Neural cell (in vitro differentiated cells): Measurements from ENCODE around the gene STK31. TPM values are rescaled to one million over a fixed set of nuclear protein-coding genes. Genes with fewer than 3 reads are reported as not detected.

Source experiments
- H2AFZ ChIP-seq: fragments of 200-600, 300-800 bp; sonication (generic), shearing (Covaris generic); 2 replicates; pipeline ENCODE4 v1.6.0; 2014; ENCODE audit warnings: low read depth, mild to moderate bottlenecking, antibody characterized with exemption, low read length, moderate library complexity
- H3F3A ChIP-seq: fragments of 200-600 bp; shearing (Covaris generic); 2 replicates; pipeline ENCODE4 v1.6.1; 2016; ENCODE audit warnings: mild to moderate bottlenecking, moderate library complexity, mixed read lengths, antibody characterized with exemption, low read length; ENCODE audit not compliant: insufficient read depth, poor library complexity, severe bottlenecking
- H3K27ac ChIP-seq: fragments of 200-600, 300-800 bp; sonication (generic), shearing (Covaris generic); 2 replicates; pipeline ENCODE4 v1.5.1; 2014; ENCODE audit warnings: mild to moderate bottlenecking, low read length, moderate library complexity
- H3K27me3 ChIP-seq: fragments of 300-800, 200-600 bp; sonication (generic), shearing (Covaris generic); 2 replicates; pipeline ENCODE4 v1.6.0; 2014; ENCODE audit warnings: mild to moderate bottlenecking, low read depth, low read length, moderate library complexity; ENCODE audit not compliant: insufficient read depth
- H3K36me3 ChIP-seq: fragments of 300-800, 200-600 bp; sonication (generic), shearing (Covaris generic); 2 replicates; pipeline ENCODE4 v1.5.1; 2014; ENCODE audit warnings: mild to moderate bottlenecking, antibody characterized with exemption, low read length, moderate library complexity; ENCODE audit not compliant: insufficient read depth
- H3K4me2 ChIP-seq: fragments of 300-800, 200-600 bp; sonication (generic), shearing (Covaris generic); 2 replicates; pipeline ENCODE4 v1.6.0; 2014; ENCODE audit warnings: mild to moderate bottlenecking, low read length
- H3K4me3 ChIP-seq: fragments of 300-800, 200-600 bp; sonication (generic), shearing (Covaris generic); 2 replicates; pipeline ENCODE4 v1.5.1; 2014; ENCODE audit warnings: mild to moderate bottlenecking, low read length, moderate library complexity
- H3K79me2 ChIP-seq: fragments of 200-600 bp; shearing (Covaris generic); replicated peaks from 2 replicates; pipeline ENCODE4 v1.6.0; 2014; ENCODE audit warnings: mild to moderate bottlenecking, low read length, moderate library complexity; ENCODE audit not compliant: insufficient read depth
- H3K9ac ChIP-seq: fragments of 300-800, 200-600 bp; sonication (generic), shearing (Covaris generic); 2 replicates; pipeline ENCODE4 v1.6.1; 2016; ENCODE audit warnings: mild to moderate bottlenecking, low read length, mixed read lengths
- H3K9me2 ChIP-seq: fragments of 200-600 bp; shearing (Covaris generic); 2 replicates; pipeline ENCODE4 v1.6.1; 2016; ENCODE audit warnings: mild to moderate bottlenecking, low read length, mixed read lengths; ENCODE audit not compliant: insufficient read depth
- H3K9me3 ChIP-seq: fragments of 200-600, 300-800 bp; sonication (generic), shearing (Covaris generic); 2 replicates; pipeline ENCODE4 v1.6.1; 2016; ENCODE audit warnings: mild to moderate bottlenecking, mixed run types, low read length, moderate library complexity, mixed read lengths
- H4K20me1 ChIP-seq: fragments of 200-600 bp; shearing (Covaris generic); 2 replicates; pipeline ENCODE4 v1.6.1; 2016; ENCODE audit warnings: mild to moderate bottlenecking, mixed run types; ENCODE audit not compliant: insufficient read depth
- CTCF ChIP-seq: fragments of 450-650 bp; IDR thresholded peaks from 2 replicates; pipeline ENCODE4 v1.5.1; 2014; ENCODE audit warnings: antibody characterized with exemption, mild to moderate bottlenecking, moderate library complexity; ENCODE audit not compliant: poor library complexity, severe bottlenecking
- EP300 ChIP-seq: fragments of 450-650 bp; conservative IDR thresholded peaks from 2 replicates; pipeline ENCODE4 v1.6.1; 2014; ENCODE audit warnings: antibody characterized with exemption, mild to moderate bottlenecking, moderate library complexity; ENCODE audit not compliant: poor library complexity, severe bottlenecking
- EZH2 ChIP-seq: fragments of 200-600, 300-800 bp; shearing (Covaris generic), sonication (generic); IDR thresholded peaks from 2 replicates; pipeline ENCODE4 v1.6.1; 2014; ENCODE audit warnings: antibody characterized with exemption, low read length, borderline replicate concordance, mild to moderate bottlenecking; ENCODE audit not compliant: insufficient read depth, poor library complexity, severe bottlenecking
- MXI1 ChIP-seq: fragments of 450-650 bp; conservative IDR thresholded peaks from 2 replicates; pipeline ENCODE4 v1.6.1; 2014; ENCODE audit warnings: antibody characterized with exemption, mild to moderate bottlenecking; ENCODE audit not compliant: poor library complexity, severe bottlenecking
- POLR2AphosphoS5 ChIP-seq: IDR thresholded peaks from 2 replicates; pipeline ENCODE4 v1.6.1; 2012
- RAD21 ChIP-seq: fragments of 450-650 bp; conservative IDR thresholded peaks from 2 replicates; pipeline ENCODE4 v1.6.1; 2014; ENCODE audit warnings: antibody characterized with exemption, mild to moderate bottlenecking, moderate library complexity
- REST ChIP-seq: IDR thresholded peaks from 2 replicates; pipeline ENCODE4 v1.6.1; 2012; ENCODE audit warnings: borderline replicate concordance
- SMC3 ChIP-seq: fragments of 450-650 bp; conservative IDR thresholded peaks from 2 replicates; pipeline ENCODE4 v1.6.1; 2014; ENCODE audit warnings: antibody characterized with exemption, mild to moderate bottlenecking, moderate library complexity; ENCODE audit not compliant: poor library complexity
- TAF1 ChIP-seq: IDR thresholded peaks from 2 replicates; pipeline ENCODE4 v1.6.1; 2012; ENCODE audit warnings: low read depth
- polyA plus RNA-seq: library from polyadenylated mRNA; depleted of rRNA; stranded (reverse); fragments of >200 nt; gene quantifications from 2 replicates; pipeline ENCODE4 v1.2.3, GENCODE V29; 2014

STK31 gene
- polyA plus RNA-seq, 1 donor from 2014 or later: 0.76 TPM

GRCh38 chr7:23698822-23699221 lies 11.2 kb upstream of the STK31 start:
- Histone ChIP-seq H4K20me1 (no peaks in the 10 kb centered on the region), H3K9me3 (no peaks in the 10 kb centered on the region), H3K4me3 (no peak overlapping the region), H3K27me3 (no peaks in the 10 kb centered on the region), H2AFZ (no peak overlapping the region), H3K36me3 (no peaks in the 10 kb centered on the region), H3K9ac (no peak overlapping the region), H3K27ac (no peak overlapping the region), H3K79me2 (no peaks in the 10 kb centered on the region), H3K4me2 (no peak overlapping the region), H3K9me2 (no peaks in the 10 kb centered on the region), H3F3A (no peaks in the 10 kb centered on the region)
- TF ChIP-seq EP300 (no peak), TAF1 (no peak), SMC3 (no peak), RAD21 (no peak), MXI1 (no peak), EZH2 (no peak), POLR2AphosphoS5 (no peak)

GRCh38 chr7:23700046-23700445 lies 10.0 kb upstream of the STK31 start:
- Histone ChIP-seq H4K20me1 (no peaks in the 10 kb centered on the region), H3F3A (no peaks in the 10 kb centered on the region), H3K27me3 (no peaks in the 10 kb centered on the region), H3K4me3 (no peak overlapping the region), H3K9me3 (no peaks in the 10 kb centered on the region), H3K4me2 (no peak overlapping the region), H2AFZ (no peak overlapping the region), H3K79me2 (no peaks in the 10 kb centered on the region), H3K36me3 (no peaks in the 10 kb centered on the region), H3K9me2 (no peaks in the 10 kb centered on the region), H3K9ac (no peak overlapping the region), H3K27ac (no peak overlapping the region)
- no peak for TF ChIP-seq EP300
- no peak for TF ChIP-seq EZH2
- no peak for TF ChIP-seq RAD21
- TF ChIP-seq CTCF: no peak
- no peak for TF ChIP-seq MXI1
- no peak for TF ChIP-seq SMC3
- TF ChIP-seq POLR2AphosphoS5: no peak
- TF ChIP-seq REST: no peak
- no peak for TF ChIP-seq TAF1
